OCI-LY1 (cell line): Measurements from ENCODE around the gene CDC42EP4.

Experiments
- H2AFZ ChIP-seq: fragments of 200-600 bp; sonication (generic), shearing (Covaris generic); 2 replicates; pipeline ENCODE4 v1.6.0; 2014; ENCODE audit warnings: antibody characterized with exemption, mild to moderate bottlenecking, low read length
- H3F3A ChIP-seq: fragments of 200-600 bp; sonication (generic), shearing (Covaris generic); 2 replicates; pipeline ENCODE4 v1.6.0; 2014; ENCODE audit warnings: mild to moderate bottlenecking, antibody characterized with exemption, low read length, moderate library complexity; ENCODE audit not compliant: insufficient read depth
- H3K27ac ChIP-seq: fragments of 200-600 bp; sonication (generic); 2 replicates; pipeline ENCODE4 v1.5.1; 2014; ENCODE audit warnings: low read length, mixed run types, mild to moderate bottlenecking, low read depth; ENCODE audit not compliant: poor library complexity, severe bottlenecking
- H3K27me3 ChIP-seq: fragments of 200-600 bp; sonication (generic); 2 replicates; pipeline ENCODE4 v1.6.0; 2014; ENCODE audit warnings: antibody characterized with exemption, mild to moderate bottlenecking, low read length, moderate library complexity; ENCODE audit not compliant: insufficient read depth
- H3K36me3 ChIP-seq: fragments of 200-600 bp; sonication (generic); 2 replicates; pipeline ENCODE4 v1.6.1; 2014; ENCODE audit warnings: mild to moderate bottlenecking, antibody characterized with exemption, low read length, moderate library complexity, mixed read lengths; ENCODE audit not compliant: insufficient read depth
- H3K4me1 ChIP-seq: fragments of 200-600 bp; sonication (generic); 2 replicates; pipeline ENCODE4 v1.5.1; 2014; ENCODE audit warnings: mild to moderate bottlenecking, low read length, moderate library complexity; ENCODE audit not compliant: insufficient read depth, severe bottlenecking
- H3K4me2 ChIP-seq: fragments of 200-600 bp; sonication (generic), shearing (Covaris generic); 2 replicates; pipeline ENCODE4 v1.6.1; 2014; ENCODE audit warnings: low read length
- H3K4me3 ChIP-seq: fragments of 200-600 bp; sonication (generic); 2 replicates; pipeline ENCODE4 v1.5.1; 2014; ENCODE audit warnings: low read length, low read depth, mild to moderate bottlenecking, mixed read lengths; ENCODE audit not compliant: poor library complexity, severe bottlenecking
- H3K79me2 ChIP-seq: fragments of 200-600 bp; shearing (Covaris generic); 2 replicates; pipeline ENCODE4 v1.6.1; 2016; ENCODE audit warnings: mixed run types, low read length, mixed read lengths; ENCODE audit not compliant: insufficient read depth
- H3K9ac ChIP-seq: fragments of 200-600 bp; sonication (generic), shearing (Covaris generic); 2 replicates; pipeline ENCODE4 v1.6.1; 2014; ENCODE audit warnings: mild to moderate bottlenecking, low read length, mixed read lengths
- H3K9me2 ChIP-seq: fragments of 200-600 bp; sonication (generic), shearing (Covaris generic); 2 replicates; pipeline ENCODE4 v1.6.1; 2014; ENCODE audit warnings: low read depth, mild to moderate bottlenecking, low read length, mixed read lengths
- H3K9me3 ChIP-seq: fragments of 200-600 bp; shearing (Covaris generic); 2 replicates; pipeline ENCODE4 v1.6.1; 2014; ENCODE audit warnings: low read length, mixed read lengths
- H4K20me1 ChIP-seq: fragments of 200-600 bp; sonication (generic), shearing (Covaris generic); 2 replicates; pipeline ENCODE4 v1.6.0; 2016; ENCODE audit warnings: mild to moderate bottlenecking, low read length; ENCODE audit not compliant: insufficient read depth
- CTCF ChIP-seq: fragments of 200-600 bp; sonication (generic), shearing (Covaris generic); IDR thresholded peaks from 2 replicates; pipeline ENCODE4 v1.5.1; 2017; ENCODE audit warnings: mild to moderate bottlenecking, antibody characterized with exemption, low read length, moderate library complexity, mixed read lengths
- EZH2 ChIP-seq: fragments of 200-600 bp; sonication (generic), shearing (Covaris generic); IDR thresholded peaks from 2 replicates; pipeline ENCODE4 v1.8.0; 2017; ENCODE audit warnings: borderline replicate concordance, mixed run types, mild to moderate bottlenecking, antibody characterized with exemption, low read length, moderate library complexity, mixed read lengths

Gene CDC42EP4

DNA sequence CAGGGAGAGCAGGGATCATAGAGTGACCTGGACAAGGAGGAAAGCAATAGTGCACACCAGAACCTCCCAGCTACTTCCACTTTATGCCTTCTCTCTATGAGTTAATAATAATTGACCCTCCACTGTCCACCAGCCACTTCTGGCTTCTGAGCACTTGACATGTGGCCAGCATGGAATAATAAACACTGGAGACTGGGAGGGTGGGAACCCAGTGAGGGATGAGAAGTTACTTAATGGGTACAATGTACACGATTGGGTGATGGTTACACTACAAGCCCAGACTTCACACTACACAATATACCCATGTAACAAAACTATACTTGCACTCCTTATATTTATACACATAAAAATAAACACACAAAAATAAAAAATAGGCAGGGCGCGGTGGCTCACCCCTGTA lies 11.4 kb downstream of the CDC42EP4 start:
- no peaks in the 10 kb centered on the region for H3K4me1 ChIP-seq

GRCh38 chr17:73297934-73298861 lies 13.6 kb downstream of the CDC42EP4 start:
- 0 out of 2 replicates have a peak, but pooled peaks cover 5% of the 10 kb centered on the region for H3K27me3 ChIP-seq
- no peaks in the 10 kb centered on the region for H3K4me1 ChIP-seq
- H4K20me1 ChIP-seq: no peaks in the 10 kb centered on the region
- no peaks in the 10 kb centered on the region for H3K36me3 ChIP-seq
- no peaks in the 10 kb centered on the region for H3K9me2 ChIP-seq
- TF ChIP-seq CTCF (no peak), EZH2 (no peak)
- H3K27ac ChIP-seq: no peak overlapping the region
- no peaks in the 10 kb centered on the region for H3F3A ChIP-seq
- H3K4me2 ChIP-seq: no peak overlapping the region
- H3K9ac ChIP-seq: no peak overlapping the region
- no peaks in the 10 kb centered on the region for H3K79me2 ChIP-seq
- H3K9me3 ChIP-seq: no peaks in the 10 kb centered on the region
- H3K4me3 ChIP-seq: no peak overlapping the region
- no peak overlapping the region for H2AFZ ChIP-seq

More for the DNA sequence above, 11.4 kb downstream of the CDC42EP4 start:
- Histone ChIP-seq H3K79me2 (no peaks in the 10 kb centered on the region), H3F3A (no peaks in the 10 kb centered on the region), H2AFZ (no peak overlapping the region), H3K4me2 (no peak overlapping the region), H3K9ac (no peak overlapping the region), H3K36me3 (no peaks in the 10 kb centered on the region), H4K20me1 (no peaks in the 10 kb centered on the region), H3K9me2 (no peaks in the 10 kb centered on the region), H3K27me3 (0 out of 2 replicates have a peak, but pooled peaks cover 5% of the 10 kb centered on the region), H3K27ac (no peak overlapping the region), H3K9me3 (no peaks in the 10 kb centered on the region), H3K4me3 (no peak overlapping the region)
- TF ChIP-seq CTCF (no peak), EZH2 (no peak)

- H4K20me1 ChIP-seq: no peaks in the 10 kb centered on the region
- H3K4me1 ChIP-seq: no peaks in the 10 kb centered on the region
- H3K9ac ChIP-seq: no peak overlapping the region
- H3K4me3 ChIP-seq: no peak overlapping the region
- no peaks in the 10 kb centered on the region for H3K79me2 ChIP-seq
- no peaks in the 10 kb centered on the region for H3K9me2 ChIP-seq
- H3K4me2 ChIP-seq: no peak overlapping the region
- no peaks in the 10 kb centered on the region for H3K36me3 ChIP-seq
- H3F3A ChIP-seq: no peaks in the 10 kb centered on the region
- 0 out of 2 replicates have a peak, but pooled peaks cover 1% of the 10 kb centered on the region for H3K27me3 ChIP-seq
- no peak overlapping the region for H2AFZ ChIP-seq
- H3K27ac ChIP-seq: no peak overlapping the region
- TF ChIP-seq EZH2 (no peak), CTCF (no peak)
- no peaks in the 10 kb centered on the region for H3K9me3 ChIP-seq
These were observed 18.3 kb downstream of the CDC42EP4 start for GRCh38 chr17:73293480-73293911.
